Suppressor macrophage treated with lipopolysaccharide for 1 hour (primary cell): Measurements from ENCODE around the gene OR9A4.

Source experiments
- DNase-seq, 3 donors: peaks; one replicate each; pipeline ENCODE4 v3.0.0-alpha.2; 2020 to 2022

OR9A4 gene

GRCh38 chr7:141949021-141949420, 32.8 kb downstream of the OR9A4 start:
- peak; percentile 53 to 92 (median 86) for DNase-seq

GRCh38 chr7:141949451-141949850, 33.3 kb downstream of the OR9A4 start:
- DNase-seq = peak; percentile 64 to 90 (median 85)

- DNase-seq = peak; percentile 55 to 66 (median 63)
These were observed 33.7 kb downstream of the OR9A4 start for GRCh38 chr7:141949911-141950310.

GRCh38 chr7:141950806-141951205, 34.6 kb downstream of the OR9A4 start:
- peak; percentile 72 to 80 (median 77) for DNase-seq

GRCh38 chr7:141952461-141952860, 36.3 kb downstream of the OR9A4 start:
- peak; percentile 46 to 69 (median 60) for DNase-seq

GRCh38 chr7:141954334-141954733, 38.1 kb downstream of the OR9A4 start:
- no peak for DNase-seq

- DNase-seq = peak; percentile 64 to 94 (median 89)
These were observed 39.9 kb downstream of the OR9A4 start for GRCh38 chr7:141956084-141956483.

- peak; percentile 70 to 96 (median 93) for DNase-seq
These were observed 44.7 kb downstream of the OR9A4 start for GRCh38 chr7:141960687-141961422.
